ENCODE data around the gene GJA3. TPM values are rescaled to one million over a fixed set of nuclear protein-coding genes. Genes with fewer than 3 reads are reported as not detected.

Gene GJA3
- total and polyA plus RNA-seq, 2 of the 4 experiments (the other 2 are of a cell fraction): 1.5 to 2.7 TPM

DNA sequence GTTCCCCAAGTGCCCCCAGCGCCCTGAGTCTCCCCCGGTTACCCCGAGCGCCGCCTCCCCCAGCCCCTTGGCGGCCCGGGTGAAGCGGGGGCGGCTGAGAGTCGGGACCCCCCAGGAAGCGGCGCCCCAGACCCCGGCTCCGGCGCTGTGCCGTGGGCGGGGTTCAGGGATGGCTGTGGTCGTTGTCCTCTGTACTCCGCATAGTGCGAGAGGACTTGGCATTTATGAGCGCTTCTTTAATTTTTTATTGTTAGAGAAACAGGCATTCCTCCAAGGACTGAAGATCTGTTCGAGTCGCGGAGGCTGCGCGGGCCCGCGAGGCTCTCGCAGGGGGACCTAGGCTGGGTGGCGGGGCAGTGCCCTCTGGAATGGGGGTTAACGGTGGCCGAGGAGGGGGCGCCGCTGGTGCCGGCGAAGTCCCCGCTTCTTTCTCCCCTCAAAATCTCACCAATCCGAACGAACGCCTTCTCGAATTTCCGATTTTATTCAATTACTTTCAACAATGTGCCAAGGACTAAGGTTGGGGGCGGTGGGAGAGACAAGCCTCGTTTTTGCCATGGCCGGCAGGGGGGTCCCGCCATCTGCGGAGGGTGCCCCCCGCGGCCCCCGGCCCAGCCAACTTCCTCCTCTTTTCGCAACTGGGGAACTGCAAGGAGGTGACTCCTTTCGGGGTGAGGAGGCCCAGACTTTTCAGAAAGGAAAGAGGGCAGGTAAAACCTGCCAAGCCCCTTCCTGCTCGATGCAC lies 32.5 kb upstream of the GJA3 start:
- Histone ChIP-seq H3K9me3 (ENCODE audit: control insufficient read depth, insufficient read depth, low read length) (peaks cover 2% of the 10 kb centered on the region; the same call in 1 of the 2 replicates), H4K8ac (ENCODE audit: low read depth in 2 of 2, low read length in 2 of 2) (no peak overlapping the region), H2AFZ (replicated peaks; ENCODE audit: low read length, poor library complexity) (no peak overlapping the region), H3K18ac (ENCODE audit: low read depth, low read length) (no peak overlapping the region), H3K79me1 (ENCODE audit: low read depth in 1 of 2, low read length in 2 of 2) (no peaks in the 10 kb centered on the region), H4K20me1 (ENCODE audit: insufficient read depth, low read length) (no peaks in the 10 kb centered on the region), H2BK15ac (ENCODE audit: low read depth, low read length) (no peak overlapping the region), H3K56ac (ENCODE audit: extremely low read depth, insufficient read depth, low read length) (no peak overlapping the region), H2AK9ac (replicated peaks; ENCODE audit: low read depth, low read length, poor library complexity) (no peak overlapping the region), H3K27me3 (ENCODE audit: control insufficient read depth, insufficient read depth, low read length) (peaks cover 61% of the 10 kb centered on the region), H3K4me3 (ENCODE audit: insufficient read depth, low read depth, low read length) (peak overlapping the region; percentile 3; the same call in 1 of the 2 replicates), H2BK5ac (ENCODE audit: low read depth, low read length, poor library complexity, severe bottlenecking) (no peak overlapping the region), H2BK20ac (ENCODE audit: low read depth, low read length) (no peak overlapping the region), H3K9me1 (ENCODE audit: insufficient read depth, low read length) (0 out of 2 replicates have a peak, but pooled peaks cover 2% of the 10 kb centered on the region), H3K36me3 (ENCODE audit: control insufficient read depth, insufficient read depth, low read length) (no peaks in the 10 kb centered on the region), H3K4ac (ENCODE audit: low read depth, low read length) (no peak overlapping the region), H3K14ac (replicated peaks; ENCODE audit: low read depth, low read length) (no peak overlapping the region), H3K9ac (ENCODE audit: low read depth, low read length) (no peak overlapping the region), H3K27ac (ENCODE audit: insufficient read depth, low read length) (no peak overlapping the region), H4K91ac (ENCODE audit: insufficient read depth, low read depth, low read length) (no peak overlapping the region), H2AK5ac (ENCODE audit: low read depth, low read length) (no peak overlapping the region), H4K5ac (ENCODE audit: low read depth, low read length) (no peak overlapping the region), H3K23ac (ENCODE audit: low read depth, low read length) (no peak overlapping the region), H3K4me2 (ENCODE audit: low read depth, low read length) (peak overlapping the region; percentile 77), H3K4me1 (ENCODE audit: control insufficient read depth, insufficient read depth, low read length) (peaks cover 6% of the 10 kb centered on the region), H2BK120ac (ENCODE audit: low read depth, low read length) (no peak overlapping the region)
- POLR2A ChIA-PET (ENCODE audit: unreplicated experiment): no interaction called here
- DNase-seq: no peak
- peak; percentile 26 for ATAC-seq (ENCODE audit: low read depth)
- CTCF ChIA-PET: no interaction called here
- intact Hi-C loops (cut with micrococcal nuclease): loop anchor here (10.0 kb wide), 1 partner anchor 631 kb away; no protein-coding TSS in a partner anchor
- BruUV-seq (replicated peaks): no TSS peak
- dilution Hi-C loops (cut with HindIII; ENCODE audit: low sequenced_read_pairs, unreplicated experiment): loop anchor here (10.0 to 25.0 kb wide), 2 partner anchors 294 to 651 kb away; no protein-coding TSS in a partner anchor
- 2% methylated on average over 9 of the region's 53 CpGs; no CpG with 5 or more reads in 1 of the 2 experiments for WGBS, 2 experiments (ENCODE audit: extremely low coverage in 2 of 2, insufficient read length in 1 of 2)
- in situ Hi-C loops (cut with MboI; ENCODE audit: low sequenced_read_pairs): loop anchor here (25.0 kb wide), 3 partner anchors 519 to 1294 kb away; partner anchors contain the start of gene IL17D
- TF ChIP-seq POLR2A (IDR thresholded peaks at IDR 0.05; ENCODE audit: low read depth, low read length) (no peak), SMC3 (IDR thresholded peaks at IDR 0.05; ENCODE audit: low read depth, low read length) (no peak), NFE2L2 (IDR thresholded peaks at IDR 0.05; ENCODE audit: low read depth, low read length) (no peak), USF2 (IDR thresholded peaks at IDR 0.05; ENCODE audit: low read depth, low read length) (no peak), MAZ (IDR thresholded peaks at IDR 0.05; ENCODE audit: borderline replicate concordance, low read depth, low read length) (no peak), MAFK (IDR thresholded peaks at IDR 0.05; ENCODE audit: low read depth, low read length) (no peak), CEBPB (IDR thresholded peaks at IDR 0.05; ENCODE audit: low read depth, low read length) (no peak), CHD1 (IDR thresholded peaks at IDR 0.05; ENCODE audit: low read depth, low read length) (no peak), FOS (IDR thresholded peaks at IDR 0.05; ENCODE audit: low read depth, low read length) (no peak), RAD21 (IDR thresholded peaks at IDR 0.05; ENCODE audit: low read length) (no peak), RFX5 (IDR thresholded peaks at IDR 0.05; ENCODE audit: low read depth, low read length) (no peak), BHLHE40 (IDR thresholded peaks at IDR 0.05; ENCODE audit: low read depth, low read length) (no peak), RCOR1 (IDR thresholded peaks at IDR 0.05; ENCODE audit: insufficient replicate concordance, low read length) (no peak), MXI1 (IDR thresholded peaks at IDR 0.05; ENCODE audit: borderline replicate concordance, low read depth, low read length) (no peak)
- TF ChIP-seq, protein P1, sequence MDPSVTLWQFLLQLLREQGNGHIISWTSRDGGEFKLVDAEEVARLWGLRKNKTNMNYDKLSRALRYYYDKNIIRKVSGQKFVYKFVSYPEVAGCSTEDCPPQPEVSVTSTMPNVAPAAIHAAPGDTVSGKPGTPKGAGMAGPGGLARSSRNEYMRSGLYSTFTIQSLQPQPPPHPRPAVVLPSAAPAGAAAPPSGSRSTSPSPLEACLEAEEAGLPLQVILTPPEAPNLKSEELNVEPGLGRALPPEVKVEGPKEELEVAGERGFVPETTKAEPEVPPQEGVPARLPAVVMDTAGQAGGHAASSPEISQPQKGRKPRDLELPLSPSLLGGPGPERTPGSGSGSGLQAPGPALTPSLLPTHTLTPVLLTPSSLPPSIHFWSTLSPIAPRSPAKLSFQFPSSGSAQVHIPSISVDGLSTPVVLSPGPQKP (IDR thresholded peaks at IDR 0.05; ENCODE audit: borderline replicate concordance, low read depth, low read length): no peak
